GM19324 (cell line): ENCODE results near the gene KDM5A.
"Not testable (repeated sequence)": the region's sequence is repeated elsewhere in the genome, so short reads cannot be mapped to it uniquely, and the experiment has no call there.

Experiments used
- ATAC-seq: cut with Tn5 transposase; IDR thresholded peaks from one replicate; pipeline ENCODE4 v1.9.1; 2021; ENCODE audit warnings: mild to moderate bottlenecking, moderate library complexity; ENCODE audit not compliant: unreplicated experiment, low FRiP score

KDM5A gene

GRCh38 chr12:389142-390096 is at the start of gene KDM5A:
Gene KDM5A, minus strand, starts transcription at chr12:389320. Its CDS starts 229 bp downstream, at chr12:389091.
- peak; percentile 89 for ATAC-seq

GRCh38 chr12:435737-436136 is 46.6 kb upstream of the KDM5A start:
- ATAC-seq: not testable (repeated sequence)

- ATAC-seq: no peak
These were observed 33.4 kb upstream of the KDM5A start for GRCh38 chr12:422526-422925.

GRCh38 chr12:418432-418831 is 29.3 kb upstream of the KDM5A start:
- ATAC-seq: no peak

GRCh38 chr12:414859-415258 is 25.7 kb upstream of the KDM5A start:
- ATAC-seq: no peak

DNA sequence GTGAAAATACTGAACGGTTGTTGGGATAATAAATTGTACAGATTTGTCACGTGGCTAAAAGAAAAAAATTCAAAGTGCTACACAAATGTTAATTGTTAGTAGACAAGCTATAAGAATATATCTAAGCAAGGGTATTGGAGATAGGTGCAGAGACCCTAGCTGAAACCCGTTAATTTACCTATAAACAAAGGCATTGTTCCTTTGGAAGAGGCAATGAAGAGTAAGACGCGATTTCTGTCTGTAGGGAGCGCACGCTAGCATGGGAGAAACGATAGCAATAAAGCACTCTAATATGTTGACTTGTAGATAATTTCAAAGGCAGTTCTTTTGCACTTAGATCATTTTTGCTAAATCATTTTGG is 12.9 kb upstream of the KDM5A start:
- no peak for ATAC-seq

- ATAC-seq: peak; percentile 97
These were observed 12.3 kb upstream of the KDM5A start, which contains the start of gene CCDC77 for GRCh38 chr12:401235-402028. Gene CCDC77, plus strand, starts transcription at chr12:401644. Its CDS starts 7,740 bp downstream, at chr12:409384.

- ATAC-seq: no peak
These were observed 11.7 kb upstream of the KDM5A start for GRCh38 chr12:400828-401227.

DNA sequence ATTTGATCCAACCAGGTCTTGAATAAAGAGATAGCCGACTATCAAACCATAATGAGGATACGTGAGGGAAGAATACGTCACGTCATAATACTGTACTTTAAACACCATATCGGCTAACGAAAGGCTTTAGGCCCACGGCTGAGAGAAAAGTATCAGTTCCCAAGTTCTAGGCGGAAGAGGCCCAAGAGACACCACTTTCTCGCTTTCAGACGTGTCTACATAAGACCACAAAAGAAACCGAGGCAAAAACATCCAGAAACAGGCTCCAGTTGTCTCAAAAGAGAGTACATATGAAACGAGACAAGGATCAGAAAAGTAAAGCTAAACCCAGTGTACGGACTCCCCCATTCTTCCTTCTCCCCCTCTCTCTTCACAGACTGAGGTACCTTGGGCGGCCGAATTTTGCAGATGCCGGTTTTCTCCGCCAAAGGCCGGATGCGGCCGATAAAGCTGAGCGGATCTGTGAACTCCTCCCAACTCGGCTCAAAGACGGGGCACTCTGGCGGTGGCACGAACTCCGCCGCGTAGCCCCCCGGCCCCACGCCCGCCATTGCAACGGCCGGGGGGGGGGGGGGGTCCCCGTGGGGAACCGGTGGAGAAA is 479 bp downstream of the KDM5A start:
- peak; percentile 30 for ATAC-seq

- ATAC-seq: no peak
These were observed 1.1 kb downstream of the KDM5A start for GRCh38 chr12:388012-388411.

GRCh38 chr12:386651-387050 is 2.5 kb downstream of the KDM5A start:
- no peak for ATAC-seq

DNA sequence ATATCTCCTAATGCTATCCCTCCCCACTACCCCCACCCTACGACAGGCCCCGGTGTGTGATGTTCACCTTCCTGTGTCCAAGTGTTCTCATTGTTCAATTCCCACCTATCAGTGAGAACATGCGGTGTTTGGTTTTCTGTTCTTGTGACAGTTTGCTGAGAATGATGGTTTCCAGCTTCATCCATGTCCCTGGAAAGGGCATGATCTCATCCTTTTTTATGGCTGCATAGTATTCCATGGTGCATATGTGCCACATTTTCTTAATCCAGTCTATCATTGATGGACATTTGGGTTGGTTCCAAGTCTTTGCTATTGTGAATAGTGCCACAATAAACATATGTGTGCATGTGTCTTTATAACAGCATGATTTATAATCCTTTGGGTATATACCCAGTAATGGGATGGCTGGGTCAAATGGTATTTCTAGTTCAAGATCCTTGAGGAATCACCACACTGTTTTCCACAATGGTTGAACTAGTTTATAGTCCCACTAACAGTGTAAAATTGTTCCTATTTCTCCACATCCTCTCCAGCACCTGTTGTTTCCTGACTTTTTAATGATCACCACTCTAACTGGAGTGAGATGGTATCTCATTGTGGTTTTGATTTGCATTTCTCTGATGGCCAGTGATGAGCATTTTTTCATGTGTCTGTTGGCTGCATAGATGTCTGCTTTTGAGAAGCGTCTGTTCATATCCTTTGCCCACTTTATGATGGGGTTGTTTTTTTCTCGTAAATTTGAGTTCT is 18.2 kb downstream of the KDM5A start:
- not testable (repeated sequence) for ATAC-seq

DNA sequence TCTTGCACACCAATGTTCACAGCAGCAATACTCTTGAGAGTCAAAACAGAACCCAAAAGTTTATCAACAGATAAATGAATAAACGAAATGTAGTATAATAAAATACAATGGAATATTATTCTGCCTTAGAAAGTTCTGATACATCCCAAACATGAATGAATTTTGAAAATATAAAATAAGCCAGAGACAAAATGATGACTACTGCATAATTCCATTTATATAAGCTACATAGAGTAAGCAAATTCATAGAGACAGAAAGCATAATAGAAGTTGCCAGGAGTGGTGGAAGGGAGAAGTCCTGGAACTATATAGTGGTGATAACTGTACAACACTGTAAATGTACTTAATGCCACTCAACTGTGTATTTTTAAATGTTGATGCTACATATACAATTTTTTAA is 21.1 kb downstream of the KDM5A start:
- ATAC-seq: no peak

- ATAC-seq: no peak
These were observed 22.3 kb downstream of the KDM5A start for GRCh38 chr12:366820-367219.

GRCh38 chr12:359091-359490 is 30.0 kb downstream of the KDM5A start:
- ATAC-seq: no peak

GRCh38 chr12:356276-356988 is 32.7 kb downstream of the KDM5A start:
- ATAC-seq: no peak

DNA sequence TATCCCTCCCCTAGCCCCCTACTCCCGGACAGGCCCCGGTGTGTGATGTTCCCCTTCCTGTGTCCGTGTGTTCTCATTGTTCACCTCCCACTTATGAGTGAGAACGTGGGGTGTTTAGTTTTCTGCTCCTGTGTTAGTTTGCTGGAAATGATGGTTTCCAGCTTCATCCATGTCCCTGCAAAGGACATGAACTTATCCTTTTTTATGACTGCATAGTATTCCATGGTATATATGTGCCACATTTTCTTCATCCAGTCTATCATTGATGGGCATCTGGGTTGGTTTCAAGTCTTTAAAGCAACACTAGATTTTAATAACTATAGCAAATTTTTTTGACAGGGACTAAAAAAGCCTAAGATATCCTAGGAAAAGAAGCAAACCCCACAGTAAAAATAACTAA is 37.9 kb downstream of the KDM5A start:
- not testable (repeated sequence) for ATAC-seq

- ATAC-seq: not testable (repeated sequence)
These were observed 39.5 kb downstream of the KDM5A start for GRCh38 chr12:349625-350024.

DNA sequence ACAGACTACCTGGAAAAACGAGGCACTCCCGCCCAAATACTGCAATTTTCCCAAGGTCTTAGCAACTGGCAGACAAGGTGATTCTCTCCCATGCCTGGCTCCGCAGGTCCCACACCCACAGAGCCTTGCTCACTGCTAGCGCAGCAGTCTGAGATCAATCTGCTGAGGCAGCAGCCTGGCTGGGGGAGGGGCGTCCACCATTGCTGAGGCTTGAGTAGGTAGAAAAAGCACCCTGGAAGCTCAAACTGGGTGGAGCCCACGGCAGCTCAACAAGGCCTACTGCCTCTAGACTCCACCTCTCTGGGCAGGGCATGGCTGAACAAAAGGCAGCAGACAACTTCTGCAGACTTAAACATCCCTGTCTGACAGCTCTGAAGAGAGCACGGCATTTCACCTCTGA is 46.1 kb downstream of the KDM5A start:
- not testable (repeated sequence) for ATAC-seq

DNA sequence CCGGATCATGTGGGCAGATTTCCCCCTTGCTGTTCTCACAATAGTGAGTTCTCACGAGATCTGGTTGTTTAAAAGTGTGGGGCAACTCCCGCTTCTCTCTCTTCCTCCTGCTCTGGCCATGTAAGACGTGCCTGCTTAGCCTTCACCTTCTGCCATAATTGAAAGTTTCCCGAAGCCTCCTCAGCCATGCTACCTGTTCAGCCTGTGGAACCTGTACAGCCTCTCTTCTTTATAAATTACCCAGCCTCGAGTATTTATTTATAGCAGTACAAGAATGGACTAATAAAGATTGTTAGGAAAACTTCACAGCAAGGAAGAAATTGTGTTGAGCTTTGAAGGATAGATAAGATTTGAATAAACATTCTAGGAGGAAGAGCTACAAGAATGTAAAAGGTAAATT is 52.1 kb downstream of the KDM5A start:
- no peak for ATAC-seq
